SHP77 treated with DMSO at 0.1 percent for 48 hours (cell line): ENCODE data around the gene PSMB9.
"Not testable (repeated sequence)": the region's sequence is repeated elsewhere in the genome, so short reads cannot be mapped to it uniquely, and the experiment has no call there.

Source experiments
- DNase-seq: peaks from one replicate; lab custom pipeline; 2025; lab: John Stamatoyannopoulos, UW

The PSMB9 gene

DNA sequence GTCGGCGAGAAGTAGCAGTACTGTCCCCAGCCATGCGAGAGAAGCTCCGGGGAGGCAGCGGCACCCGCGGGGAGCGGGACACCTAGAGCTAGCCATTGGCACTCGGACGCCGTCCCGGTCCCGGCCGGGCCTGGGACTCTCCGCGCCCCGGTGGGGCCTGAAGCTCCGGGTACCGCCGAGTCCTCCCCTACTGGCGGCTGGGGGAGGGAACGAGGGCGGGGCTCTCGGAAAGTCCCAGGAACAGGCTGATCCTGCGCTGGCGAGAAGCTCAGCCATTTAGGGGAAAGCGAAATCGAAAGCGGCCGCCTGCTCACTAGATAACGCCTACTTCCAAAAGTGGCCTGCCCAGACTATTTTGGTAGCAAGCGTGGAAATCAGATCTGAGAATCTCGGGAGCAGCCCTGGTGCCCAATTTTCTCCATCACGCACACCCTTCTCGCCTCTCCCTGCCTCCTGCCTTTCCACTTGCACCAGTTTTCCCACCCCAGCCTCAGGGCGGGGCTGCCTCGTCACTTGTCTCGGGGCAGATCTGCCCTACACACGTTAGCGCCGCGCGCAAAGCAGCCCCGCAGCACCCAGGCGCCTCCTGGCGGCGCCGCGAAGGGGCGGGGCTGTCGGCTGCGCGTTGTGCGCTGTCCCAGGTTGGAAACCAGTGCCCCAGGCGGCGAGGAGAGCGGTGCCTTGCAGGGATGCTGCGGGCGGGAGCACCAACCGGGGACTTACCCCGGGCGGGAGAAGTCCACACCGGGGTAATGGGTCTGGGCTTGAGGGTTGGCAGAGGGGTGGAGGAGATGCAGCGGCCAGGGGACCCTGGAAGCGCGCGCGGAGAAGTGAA is at the start of gene PSMB9, which contains the start of gene TAP1:
TSS of gene PSMB9 (plus strand) at position 652 of the 835 bp plus-strand sequence. CDS start at position 690, 38 bp downstream.
TSS of gene TAP1 (minus strand) at position 164 of the 835 bp plus-strand sequence. CDS start at position 96, 68 bp downstream.
- peak; percentile 74 for DNase-seq

DNA sequence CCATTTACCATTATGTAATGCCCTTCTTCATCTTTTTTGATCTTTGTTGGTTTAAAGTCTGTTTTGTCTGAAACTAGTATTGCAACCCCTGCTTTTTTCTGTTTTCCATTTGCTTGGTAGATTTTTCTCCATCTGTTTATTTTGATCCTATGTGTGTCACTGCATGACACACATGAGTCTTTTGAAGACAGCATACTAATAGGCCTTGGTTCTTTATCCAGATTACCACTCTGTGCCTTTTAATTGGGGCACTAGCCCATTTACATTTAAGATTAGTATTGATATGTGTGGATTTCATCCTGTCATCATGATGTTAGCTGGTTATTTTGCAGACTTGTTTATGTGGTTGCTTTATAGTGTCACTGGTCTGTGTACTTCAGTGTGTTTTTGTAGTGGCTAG is 48.6 kb upstream of the PSMB9 start:
- DNase-seq: not testable (repeated sequence)

DNA sequence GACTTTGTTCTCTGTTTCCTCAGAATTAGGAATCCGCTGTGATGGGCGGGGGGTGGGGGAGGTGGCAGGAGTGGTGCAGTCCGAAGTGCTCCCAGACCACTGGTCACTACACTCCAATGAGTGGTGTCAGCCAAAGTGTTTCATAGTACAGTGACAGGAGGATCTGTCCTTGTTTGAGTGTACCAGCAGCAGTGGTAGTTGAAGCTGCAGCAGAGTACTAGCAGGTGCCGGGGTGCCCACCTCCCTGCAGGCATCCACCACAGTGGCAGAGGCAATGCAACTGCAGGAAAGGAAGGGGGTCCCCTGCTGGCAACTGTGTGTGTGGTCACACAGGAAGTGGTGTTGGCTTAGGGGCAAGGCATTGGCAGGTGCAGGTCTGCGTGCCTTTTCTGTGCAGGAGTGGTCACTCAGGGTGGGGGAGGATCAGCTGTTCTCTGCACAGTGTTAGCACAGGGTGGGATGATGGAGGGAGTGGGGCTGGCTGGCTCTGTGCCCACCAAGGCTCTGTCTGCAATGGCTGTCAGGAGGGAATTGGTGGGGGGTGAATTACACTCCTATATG is 46.9 kb upstream of the PSMB9 start:
- no peak for DNase-seq

DNA sequence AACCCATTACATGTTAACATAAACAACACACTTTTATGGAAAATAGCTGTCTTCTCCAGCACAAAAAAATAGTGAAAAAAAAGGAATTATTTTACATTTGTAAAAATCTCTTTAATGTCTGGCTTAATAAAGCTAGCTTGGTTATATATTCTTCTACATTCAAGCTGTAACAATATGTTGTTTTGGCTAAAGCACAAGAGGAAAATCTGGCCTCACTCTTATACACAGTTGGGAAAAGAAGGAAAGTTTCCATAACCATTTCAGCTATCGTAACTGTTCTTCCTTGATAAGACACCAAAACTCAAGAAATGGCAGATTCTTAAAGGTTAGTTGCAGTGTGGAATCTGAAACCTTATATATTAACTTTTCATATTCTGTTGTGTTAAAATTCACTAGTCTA is 44.8 kb upstream of the PSMB9 start:
- DNase-seq: no peak

DNA sequence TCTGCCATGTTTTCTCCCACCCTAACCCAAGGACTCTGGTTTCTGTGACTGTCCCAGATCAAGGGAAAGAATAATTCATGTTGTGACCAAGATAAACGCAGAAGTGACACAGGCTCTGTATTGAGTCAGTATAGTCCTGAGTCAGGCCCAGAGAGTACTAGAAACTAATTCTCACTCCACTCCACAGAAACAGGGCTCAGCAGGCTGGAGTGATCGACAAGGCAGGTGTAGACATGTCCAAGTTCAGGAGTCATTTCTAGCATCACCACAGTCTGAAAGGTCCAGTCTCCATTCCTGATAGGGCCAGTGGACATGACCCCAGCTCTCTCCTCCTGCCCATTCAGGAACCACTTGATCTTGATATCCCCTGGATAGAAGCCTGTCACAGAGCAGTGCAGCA is 39.8 kb upstream of the PSMB9 start:
- no peak for DNase-seq

DNA sequence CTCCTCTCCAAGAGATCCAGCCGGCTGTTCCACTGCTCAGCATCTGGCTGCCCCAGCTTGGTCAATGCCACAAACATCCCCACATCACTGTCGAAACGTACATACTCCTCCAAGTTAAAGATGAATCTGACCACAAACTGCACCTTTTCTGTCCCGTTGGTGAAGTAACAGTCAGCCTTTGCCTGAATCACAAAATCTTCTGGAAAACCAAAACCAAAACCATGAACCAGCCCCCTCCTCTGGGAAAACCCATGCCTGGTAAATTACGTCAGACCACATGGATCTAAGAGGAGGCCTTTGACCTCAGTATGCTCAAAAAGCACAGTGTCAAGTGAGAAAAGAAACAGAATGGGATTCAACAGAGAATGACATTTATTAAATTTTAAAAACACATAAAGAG is 38.9 kb upstream of the PSMB9 start:
- no peak for DNase-seq

DNA sequence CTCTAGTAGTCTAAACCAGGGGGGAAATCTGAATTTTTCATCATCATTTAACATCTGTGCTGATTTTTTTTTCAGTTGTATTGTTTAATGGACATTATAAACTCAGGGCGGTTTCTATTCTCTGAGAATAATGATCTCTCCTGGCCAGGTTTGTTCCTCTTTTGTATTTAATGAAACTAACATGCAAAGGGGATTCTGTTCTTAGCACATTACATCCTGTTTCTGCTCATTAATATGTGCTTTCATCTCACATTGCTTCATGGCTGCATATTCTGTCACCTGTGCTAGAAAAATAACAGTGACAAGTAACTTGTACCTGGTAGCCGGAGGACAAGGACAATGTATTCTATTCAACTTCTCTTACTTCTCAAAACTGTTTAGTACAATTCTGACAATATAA is 38.0 kb upstream of the PSMB9 start:
- DNase-seq: no peak

DNA sequence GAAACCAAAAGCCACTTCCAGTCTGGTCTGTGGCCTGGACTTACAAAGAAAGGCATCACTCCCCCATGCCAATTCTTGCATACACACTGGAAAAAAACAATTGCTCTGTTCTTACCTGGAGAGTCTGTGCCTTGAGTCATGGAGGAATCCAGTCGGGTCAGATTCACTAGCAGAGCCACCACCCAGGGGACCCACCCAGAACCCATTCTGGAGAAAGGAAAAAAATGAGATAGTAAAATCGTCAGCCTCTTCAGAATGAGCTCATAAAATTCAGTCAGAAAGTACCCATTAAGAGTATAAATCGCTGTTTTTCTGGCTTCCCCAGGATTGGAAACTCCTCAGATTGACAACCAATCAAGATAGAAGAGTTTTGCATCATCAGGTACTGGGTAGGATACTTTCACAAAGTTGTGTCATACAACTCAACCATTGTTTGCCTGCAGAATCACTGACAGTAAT is 37.2 kb upstream of the PSMB9 start, which contains the start of gene HLA-DOB:
TSS of gene HLA-DOB (minus strand) at position 257 of the 459 bp plus-strand sequence. CDS start at position 206, 51 bp downstream.
- DNase-seq: no peak

DNA sequence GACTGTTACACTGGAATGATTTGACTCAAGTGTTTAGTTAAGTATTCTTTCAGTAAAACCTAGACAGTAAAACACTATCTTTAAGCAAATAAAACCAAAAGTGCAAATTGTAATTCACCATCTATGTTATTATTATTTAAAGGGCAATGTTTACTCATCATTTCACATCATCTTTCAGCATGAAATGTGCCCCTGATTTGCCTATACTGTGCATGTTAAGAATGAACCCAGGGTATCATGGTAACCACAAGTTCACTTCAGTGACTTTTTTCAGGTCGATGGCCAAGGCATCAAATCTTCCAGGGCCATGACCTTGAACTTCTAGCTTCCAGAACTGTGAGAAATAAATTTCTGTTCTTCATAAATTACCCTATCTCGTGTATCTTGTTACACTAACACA is 35.1 kb upstream of the PSMB9 start:
- no peak for DNase-seq

DNA sequence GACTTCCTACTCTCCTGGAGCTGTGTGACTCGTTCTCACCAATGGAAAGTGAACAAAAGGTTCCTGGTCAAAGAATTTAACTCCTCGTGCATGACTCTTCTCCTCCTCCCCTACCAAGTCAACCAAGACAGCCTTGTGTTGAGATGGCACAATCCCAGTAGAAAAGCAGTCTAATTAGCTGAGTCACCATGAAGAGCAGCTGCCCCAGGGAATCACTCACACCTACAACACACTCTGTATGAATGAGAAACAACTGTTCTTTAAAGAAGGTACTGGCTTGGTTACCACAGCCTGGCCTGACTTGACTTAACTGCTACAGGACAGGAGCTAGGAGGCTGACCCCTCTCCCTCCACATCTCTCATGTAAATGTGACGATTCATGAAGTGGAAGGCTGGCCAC is 34.3 kb upstream of the PSMB9 start:
- no peak for DNase-seq

DNA sequence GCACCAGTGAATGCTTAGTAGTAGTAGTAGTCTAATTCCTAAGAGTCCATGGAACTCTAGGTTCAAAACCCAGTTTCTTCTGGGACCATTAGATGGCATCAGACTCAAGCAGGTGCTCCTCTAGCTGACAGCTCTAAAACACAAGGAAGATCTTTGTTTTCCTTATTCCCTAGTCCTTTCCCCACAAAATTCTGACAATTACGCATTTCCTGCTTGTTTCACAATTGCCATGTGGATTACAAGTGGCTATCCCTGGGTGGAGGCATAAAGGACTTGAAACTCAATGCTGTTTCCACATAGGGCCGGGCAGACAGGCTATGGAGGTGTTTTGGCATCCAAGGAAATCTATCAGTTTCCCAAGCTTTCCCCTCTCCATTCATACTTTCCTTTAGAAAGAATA is 28.0 kb upstream of the PSMB9 start:
- DNase-seq: no peak

DNA sequence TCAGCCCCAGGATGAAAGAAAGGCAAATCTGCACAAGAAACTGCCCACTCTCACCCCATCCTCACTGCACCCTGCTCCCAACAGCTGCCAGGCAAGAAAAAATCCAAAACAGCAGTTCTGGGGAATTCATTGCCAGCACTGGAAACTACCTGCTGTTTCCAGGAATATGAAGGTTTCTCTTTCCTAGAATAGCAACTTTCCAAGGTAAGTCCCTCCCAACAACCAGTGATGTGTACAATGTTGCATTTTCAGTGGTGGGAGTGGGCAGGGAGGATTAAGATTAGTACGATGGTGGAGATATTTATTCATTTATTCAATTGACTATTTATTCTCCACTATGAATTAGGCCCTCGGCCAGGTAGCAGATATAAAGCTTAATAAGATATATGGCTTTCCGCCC is 27.0 kb upstream of the PSMB9 start:
- DNase-seq: no peak

DNA sequence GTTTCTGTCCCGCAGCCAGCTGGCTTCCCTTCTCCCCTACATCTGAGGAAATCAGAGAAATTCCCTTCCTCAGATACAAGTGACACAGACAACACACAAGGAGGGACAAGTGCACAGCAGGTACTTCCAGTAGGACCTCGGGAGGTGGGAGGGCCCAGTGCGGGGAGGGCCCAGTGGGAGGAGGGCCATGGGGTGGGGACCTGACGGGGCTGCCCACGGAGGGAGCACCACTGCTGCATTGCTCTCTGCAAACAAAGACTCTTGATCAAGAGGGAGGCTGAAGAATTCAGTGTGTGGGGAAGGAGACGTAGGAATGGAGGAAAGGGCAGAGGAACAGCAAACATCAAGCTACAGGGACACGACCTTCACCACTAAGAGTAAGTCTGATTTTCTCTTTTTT is 24.5 kb upstream of the PSMB9 start:
- DNase-seq: no peak

DNA sequence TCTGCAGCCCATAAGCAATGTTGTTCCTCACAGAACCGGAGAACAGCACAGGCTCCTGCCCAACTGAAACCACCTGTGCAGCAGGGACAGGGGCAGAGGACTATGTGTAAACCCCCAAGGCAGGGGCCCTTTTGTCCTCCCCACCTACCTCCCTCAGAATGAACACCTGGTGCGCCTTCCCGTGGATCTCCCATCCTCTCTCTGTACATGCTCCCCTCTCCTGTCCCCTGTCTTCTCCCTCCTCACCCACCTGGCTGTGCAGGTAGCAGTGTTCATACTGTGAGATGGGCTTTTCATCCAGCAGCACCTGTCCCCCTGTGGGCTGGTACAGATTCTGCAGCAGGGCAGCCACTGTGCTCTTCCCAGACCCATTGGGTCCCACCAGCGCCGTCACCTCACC is 24.0 kb upstream of the PSMB9 start:
- no peak for DNase-seq

DNA sequence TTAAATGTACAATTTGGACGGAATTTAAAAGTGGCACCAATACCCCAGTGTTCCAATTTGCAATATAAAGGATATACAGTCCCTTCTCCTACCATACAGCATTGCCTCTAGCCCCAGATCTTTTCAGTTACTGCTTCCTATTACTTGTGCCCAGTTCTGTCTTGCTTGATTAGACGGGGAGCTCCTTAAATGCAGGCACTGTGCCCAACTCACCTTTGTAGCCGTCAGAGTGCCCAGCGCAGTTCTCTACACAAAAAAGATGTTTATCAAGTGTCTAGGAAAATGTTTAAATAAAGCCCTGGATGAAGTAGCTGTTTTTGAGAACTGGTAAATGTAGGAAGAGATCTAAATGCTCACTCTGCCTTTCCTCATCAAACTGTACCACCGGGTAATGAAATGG is 23.1 kb upstream of the PSMB9 start:
- DNase-seq: no peak

DNA sequence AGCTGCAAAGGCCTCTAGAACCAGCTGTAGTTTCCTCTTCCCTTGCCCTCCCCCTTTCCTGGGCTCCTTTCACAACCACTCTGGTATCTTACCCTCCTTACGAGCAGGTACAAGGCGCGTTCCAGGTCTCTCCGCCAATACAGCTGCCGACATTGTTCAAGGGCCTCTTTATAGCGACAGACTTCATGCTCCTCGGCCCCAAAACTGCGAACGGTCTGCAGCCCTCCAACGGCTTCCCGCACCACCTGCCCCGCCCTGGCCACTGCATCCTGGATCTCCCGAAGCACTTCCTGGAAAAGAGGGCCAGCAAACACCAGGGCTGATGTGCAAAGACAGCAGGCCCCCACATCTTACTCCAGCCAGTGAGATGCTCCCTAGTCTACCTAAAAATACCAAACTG is 21.5 kb upstream of the PSMB9 start:
- DNase-seq: no peak

DNA sequence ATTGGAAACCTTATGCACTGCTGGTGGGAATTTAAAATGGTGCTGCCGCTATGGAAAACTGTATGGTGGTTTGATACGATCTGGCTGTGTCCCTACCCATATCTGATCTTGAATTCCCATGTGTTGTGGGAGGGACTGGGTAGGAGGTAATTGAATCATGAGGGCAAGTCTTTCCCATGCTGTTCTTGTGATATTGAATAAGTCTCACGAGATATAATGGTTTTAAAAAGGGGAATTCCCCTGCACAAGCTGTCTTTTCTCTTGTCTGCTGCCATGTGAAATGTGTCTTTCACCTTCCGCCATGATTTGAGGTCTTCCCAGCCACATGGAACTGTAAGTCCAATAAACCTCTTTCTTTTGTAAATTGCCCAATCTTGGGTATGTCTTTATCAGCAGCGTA is 20.3 kb upstream of the PSMB9 start:
- no peak for DNase-seq

DNA sequence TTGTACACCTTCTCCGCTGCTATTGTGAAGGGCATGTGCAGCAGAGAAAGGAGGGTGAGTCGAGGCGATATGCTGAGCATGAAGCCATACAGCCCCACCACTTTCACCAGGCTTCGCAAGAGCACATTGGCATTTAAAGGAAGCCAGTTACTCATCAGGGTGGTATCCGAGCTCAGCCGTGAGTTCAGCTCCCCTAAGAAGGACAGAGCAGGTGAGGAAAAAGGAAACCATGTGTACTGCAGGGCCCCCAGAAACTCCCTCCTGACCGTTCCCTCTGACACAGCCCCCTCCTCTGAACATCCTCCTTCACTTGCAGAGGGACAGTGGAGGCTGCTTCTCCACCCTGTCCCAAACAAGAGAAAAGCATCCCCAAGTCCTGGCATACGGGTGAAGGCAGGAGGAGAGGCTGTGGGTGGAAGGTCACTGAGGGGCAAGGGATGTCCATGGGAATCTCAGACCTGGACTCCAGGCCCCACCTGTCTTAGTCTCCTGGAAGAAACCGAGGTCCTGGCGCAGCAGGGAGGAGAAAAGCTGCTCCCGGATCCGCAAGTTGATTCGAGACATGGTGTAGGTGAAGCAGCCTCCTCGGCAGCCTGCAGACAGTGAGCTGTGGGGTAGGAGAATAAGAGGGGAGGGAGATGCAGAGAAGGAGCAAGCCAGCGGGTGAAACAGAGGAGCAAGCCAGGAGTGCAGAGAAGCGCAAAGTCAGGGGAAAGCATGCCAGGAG is 18.7 kb upstream of the PSMB9 start:
- no peak for DNase-seq

DNA sequence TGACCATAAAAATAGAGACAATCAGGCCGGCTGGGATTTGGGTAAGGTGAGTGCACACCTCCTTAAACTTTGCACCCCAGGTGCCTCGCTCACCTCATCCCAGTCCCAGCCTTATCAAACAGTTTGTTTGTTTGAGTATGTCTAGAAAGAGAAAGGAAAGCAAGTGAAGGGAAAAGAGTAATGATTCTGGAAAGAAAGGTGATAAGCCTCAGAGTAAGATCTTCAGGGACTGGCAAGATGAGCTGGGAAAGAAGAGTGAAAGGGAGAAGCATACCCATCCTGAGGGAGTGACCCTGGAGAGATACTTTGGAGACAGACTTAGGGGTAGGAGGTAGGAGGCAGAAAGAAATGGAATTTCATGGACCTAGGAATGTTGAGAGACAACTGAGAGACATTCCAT is 17.1 kb upstream of the PSMB9 start:
- no peak for DNase-seq

DNA sequence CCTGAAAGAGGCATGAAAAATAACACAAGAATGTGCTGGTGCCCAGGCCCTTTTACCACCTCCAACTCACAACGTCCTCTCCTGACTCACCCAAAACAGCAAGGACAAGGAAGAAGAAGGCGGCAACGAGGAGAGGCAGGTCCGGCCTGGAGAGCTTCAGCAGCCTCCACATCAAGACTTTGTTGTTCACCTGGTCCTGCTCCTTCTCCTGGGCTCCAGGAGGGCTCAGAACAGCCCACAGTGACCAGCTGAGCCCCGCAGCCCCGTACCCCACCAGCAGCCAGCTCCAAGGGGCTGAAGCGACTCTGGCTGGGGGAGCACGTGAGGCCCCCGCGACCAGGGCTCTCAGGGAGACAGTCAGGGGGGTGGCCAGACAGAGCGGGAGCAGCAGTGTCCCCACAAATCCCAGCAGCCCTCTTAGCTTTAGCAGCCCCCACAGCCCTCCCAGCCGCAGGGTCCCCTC is 16.3 kb upstream of the PSMB9 start:
- no peak for DNase-seq

DNA sequence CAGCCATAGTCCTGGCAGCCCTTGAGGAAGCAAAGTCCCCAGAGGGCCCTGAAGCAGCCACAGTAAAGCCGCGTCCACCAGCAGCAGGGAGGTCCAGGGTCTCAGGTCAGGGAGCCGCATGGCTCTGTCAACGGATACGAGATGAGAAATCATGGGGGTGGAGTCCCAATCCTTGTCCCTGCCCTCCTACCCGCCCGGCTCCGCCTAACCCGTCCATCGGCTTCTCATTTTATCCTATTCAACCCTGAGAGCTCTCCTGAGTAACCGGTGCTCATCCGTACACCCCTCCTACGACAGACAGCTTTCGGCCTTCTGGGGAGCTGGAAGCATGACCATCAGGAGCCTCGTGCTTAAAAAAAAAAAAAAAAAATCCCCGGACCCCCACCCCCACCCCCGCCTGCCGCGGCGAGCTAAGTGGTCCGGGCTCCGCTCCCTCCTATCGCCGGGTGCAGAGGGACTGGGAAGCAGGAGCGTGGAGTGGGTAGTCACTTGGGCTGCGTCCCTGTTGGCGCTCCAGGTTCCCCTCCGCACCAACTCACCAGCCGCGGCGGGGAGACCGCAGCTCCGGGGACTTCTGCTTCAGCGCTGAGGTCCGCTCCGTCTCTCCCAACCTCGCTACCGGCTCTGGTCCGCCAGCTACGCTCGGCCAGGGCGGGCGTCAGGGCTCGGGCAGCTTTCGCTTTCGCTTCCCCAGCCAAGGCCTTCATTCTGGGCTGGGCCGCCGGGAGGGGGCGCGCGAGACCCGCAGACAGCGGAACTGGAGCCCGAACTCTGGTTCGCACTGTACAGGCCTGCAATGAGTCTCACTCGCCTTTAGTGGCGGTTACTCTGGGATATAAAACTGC is 15.7 kb upstream of the PSMB9 start, which contains the start of gene TAP2:
TSS of gene TAP2 (minus strand) at position 626 of the 845 bp plus-strand sequence. CDS start at position 120, 506 bp downstream.
- DNase-seq: peak; percentile 70

DNA sequence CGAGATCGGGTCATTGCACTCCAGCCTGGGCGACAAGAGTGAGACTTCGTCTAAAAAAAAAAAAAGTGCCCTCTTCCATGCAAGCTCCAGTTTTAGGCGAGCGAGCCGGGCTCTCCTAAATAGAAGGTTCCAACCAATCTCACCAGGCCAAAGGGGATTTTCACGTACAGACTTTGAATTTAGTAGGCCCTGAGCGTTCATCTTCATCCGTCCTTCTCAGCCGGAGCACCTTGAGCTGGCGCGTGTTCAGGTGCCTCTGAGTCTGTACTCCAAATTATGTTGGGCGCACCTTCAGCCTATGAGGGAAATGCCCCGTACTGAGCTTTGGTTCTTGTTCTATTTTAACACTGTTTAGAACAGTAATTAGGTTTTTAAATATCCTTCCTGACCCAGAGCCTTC is 14.6 kb upstream of the PSMB9 start:
- no peak for DNase-seq
